GM23338 (cell line): ENCODE data around the gene PHC2. TPM values are rescaled to one million over a fixed set of nuclear protein-coding genes. Genes with fewer than 3 reads are reported as not detected.

Source experiments
- ATAC-seq: fragments of 200-7000 bp; cut with Tn5 transposase; 3 replicates; pipeline ENCODE4 v1.9.1; 2020
- DNase-seq: peaks from one replicate; pipeline ENCODE4 v3.0.0-alpha.2; 2015; ENCODE audit warnings: low spot score
- H2AFZ ChIP-seq: fragments of 200-600 bp; sonication (generic); 2 replicates; pipeline ENCODE4 v1.8.0; 2016; ENCODE audit warnings: antibody characterized with exemption, mild to moderate bottlenecking, moderate library complexity
- H3F3A ChIP-seq: fragments of 200-600 bp; sonication (generic); replicated peaks from 2 replicates; pipeline ENCODE4 v1.8.0; 2017; ENCODE audit warnings: antibody characterized with exemption, mixed run types, low read depth
- H3K27ac ChIP-seq: fragments of 200-600 bp; sonication (generic); 2 replicates; pipeline ENCODE4 v1.6.1; 2016; ENCODE audit warnings: low read depth
- H3K27me3 ChIP-seq: fragments of 200-600 bp; sonication (generic); 2 replicates; pipeline ENCODE4 v1.8.0; 2016; ENCODE audit warnings: mild to moderate bottlenecking, mixed run types, moderate library complexity; ENCODE audit not compliant: insufficient read depth
- H3K36me3 ChIP-seq: fragments of 200-600 bp; sonication (generic); 2 replicates; pipeline ENCODE4 v1.8.0; 2016; ENCODE audit warnings: mild to moderate bottlenecking; ENCODE audit not compliant: insufficient read depth
- H3K4me1 ChIP-seq: fragments of 200-600 bp; sonication (generic); 2 replicates; pipeline ENCODE4 v1.8.0; 2016; ENCODE audit warnings: mild to moderate bottlenecking, moderate library complexity; ENCODE audit not compliant: insufficient read depth
- H3K4me2 ChIP-seq: fragments of 200-600 bp; sonication (generic); 2 replicates; pipeline ENCODE4 v1.7.1; 2017; ENCODE audit warnings: mixed run types
- H3K4me3 ChIP-seq: fragments of 200-600 bp; sonication (generic); 2 replicates; pipeline ENCODE4 v1.6.1; 2016; ENCODE audit warnings: mixed run types
- H3K79me2 ChIP-seq: fragments of 200-600 bp; sonication (generic); replicated peaks from 2 replicates; pipeline ENCODE4 v1.8.0; 2017; ENCODE audit warnings: mild to moderate bottlenecking; ENCODE audit not compliant: insufficient read depth
- H3K9me2 ChIP-seq: fragments of 200-600 bp; sonication (generic); 2 replicates; pipeline ENCODE4 v1.8.0; 2017; ENCODE audit not compliant: insufficient read depth
- H4K20me1 ChIP-seq: fragments of 200-600 bp; sonication (generic); replicated peaks from 2 replicates; pipeline ENCODE4 v1.8.0; 2017; ENCODE audit warnings: mild to moderate bottlenecking; ENCODE audit not compliant: insufficient read depth
- H3K27ac Mint-ChIP-seq: 2 replicates; pipeline ENCODE4 v1.8.0; 2020; ENCODE audit warnings: inconsistent platforms, mild to moderate bottlenecking, moderate library complexity, mixed read lengths
- H3K27me3 Mint-ChIP-seq: 3 replicates; pipeline ENCODE4 v1.8.0; 2022; ENCODE audit warnings: low read depth, mild to moderate bottlenecking, moderate library complexity, mixed read lengths, inconsistent platforms; ENCODE audit not compliant: insufficient read depth, poor library complexity
- H3K36me3 Mint-ChIP-seq: 3 replicates; pipeline ENCODE4 v1.8.0; 2021; ENCODE audit warnings: low read depth, mild to moderate bottlenecking, inconsistent platforms, moderate library complexity, mixed read lengths
- H3K4me1 Mint-ChIP-seq: 3 replicates; pipeline ENCODE4 v1.8.0; 2020; ENCODE audit warnings: mild to moderate bottlenecking, inconsistent platforms, mixed read lengths
- H3K4me3 Mint-ChIP-seq: 3 replicates; pipeline ENCODE4 v1.8.0; 2021; ENCODE audit warnings: moderate library complexity, mild to moderate bottlenecking, inconsistent platforms, mixed read lengths
- H3K9me3 Mint-ChIP-seq: 3 replicates; pipeline ENCODE4 v1.8.0; 2020; ENCODE audit warnings: moderate library complexity, mild to moderate bottlenecking, inconsistent platforms, mixed read lengths
- CREB1 ChIP-seq: fragments of 250-450 bp; sonication (Bioruptor Pico); IDR thresholded peaks from 2 replicates; pipeline ENCODE4 v1.5.0; 2020; ENCODE audit warnings: low read depth, mild to moderate bottlenecking, moderate library complexity
- EZH2 ChIP-seq: fragments of 200-600 bp; sonication (generic); IDR thresholded peaks from one replicate; pipeline ENCODE4 v1.8.0; 2017; ENCODE audit warnings: antibody characterized with exemption, mild to moderate bottlenecking, low read depth; ENCODE audit not compliant: unreplicated experiment
- EZH2phosphoT487 ChIP-seq: fragments of 200-600 bp; sonication (generic); IDR thresholded peaks from one replicate; pipeline ENCODE4 v1.8.1; 2018; ENCODE audit warnings: antibody characterized with exemption; ENCODE audit not compliant: unreplicated experiment
- JUNB ChIP-seq: IDR thresholded peaks from one replicate; pipeline ENCODE4 v1.6.1; 2016; ENCODE audit warnings: antibody characterized with exemption; ENCODE audit not compliant: unreplicated experiment
- NANOG ChIP-seq: IDR thresholded peaks from 2 replicates; pipeline ENCODE4 v1.6.1; 2016; ENCODE audit warnings: antibody characterized with exemption, borderline replicate concordance
- POLR2AphosphoS5 ChIP-seq: IDR thresholded peaks from 2 replicates; pipeline ENCODE4 v1.6.1; 2016; ENCODE audit warnings: antibody characterized with exemption, low read depth
- ZNF114 ChIP-seq: fragments of 250-450 bp; sonication (Bioruptor Pico); IDR thresholded peaks from 2 replicates; pipeline ENCODE4 v1.5.0; 2020; ENCODE audit warnings: mild to moderate bottlenecking, moderate library complexity
- ZNF331 ChIP-seq: fragments of 250-450 bp; sonication (Bioruptor Pico); IDR thresholded peaks from 2 replicates; pipeline ENCODE4 v1.5.0; 2020; ENCODE audit warnings: low read depth, mild to moderate bottlenecking, moderate library complexity
- polyA plus RNA-seq: library from polyadenylated mRNA; unstranded; fragments of >200 nt; fragmentation: Nextera tagmentation; extraction: Ambion mirVana; gene quantifications from 2 replicates; pipeline ENCODE4 v1.2.1, GENCODE V29; 2016
- total RNA-seq: library from RNA; depleted of rRNA; stranded (reverse); fragments of >200 nt; shearing (Covaris generic); gene quantifications from 2 replicates; pipeline ENCODE4 v1.2.3, GENCODE V29; 2014
- TF ChIP-seq, protein P1 (sequence below): IDR thresholded peaks from 2 replicates; pipeline ENCODE4 v1.6.1; 2016; ENCODE audit warnings: antibody characterized with exemption
- TF ChIP-seq, protein P2 (sequence below): IDR thresholded peaks from one replicate; pipeline ENCODE4 v1.6.1; 2018; ENCODE audit warnings: antibody characterized with exemption; ENCODE audit not compliant: unreplicated experiment
- TF ChIP-seq, protein P3 (sequence below): fragments of 250-450 bp; sonication (Bioruptor Pico); IDR thresholded peaks from 2 replicates; pipeline ENCODE4 v1.5.0; 2020; ENCODE audit warnings: mild to moderate bottlenecking, moderate library complexity
- TF ChIP-seq, protein P4 (sequence below), 2 experiments: fragments of 200-600 bp in 1 of 2; sonication (generic) in 1 of 2; conservative IDR thresholded peaks; 2 replicates each; pipeline versions ENCODE4 v1.5.1 to v1.6.1; 2016 to 2017; ENCODE audit warnings: antibody characterized with exemption in 2 of 2, low read depth in 2 of 2, mild to moderate bottlenecking in 2 of 2, moderate library complexity in 1 of 2

The PHC2 gene
- total and polyA plus RNA-seq, 2 experiments from 2014 or later = 1.7 to 7.3 TPM

DNA sequence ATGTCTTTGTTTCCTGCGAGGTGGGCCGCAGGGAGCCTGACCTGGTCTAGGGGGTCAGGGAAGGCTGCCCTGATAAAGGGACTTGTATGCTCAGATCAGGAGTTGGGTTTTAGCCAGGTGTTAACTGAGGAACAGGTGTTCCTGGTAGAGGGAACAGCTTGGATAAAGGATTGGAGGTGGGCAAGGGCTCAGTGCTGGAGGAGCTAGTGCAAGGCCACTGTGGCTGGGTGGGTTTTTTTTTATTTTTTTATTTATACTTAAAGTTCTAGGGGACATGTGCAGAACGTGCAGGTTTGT, 141.1 kb downstream of the PHC2 start:
- Histone ChIP-seq H3K9me2 (no peaks in the 10 kb centered on the region), H3F3A (no peaks in the 10 kb centered on the region), H3K36me3 (no peaks in the 10 kb centered on the region), H3K4me1 (no peaks in the 10 kb centered on the region), H3K27ac (no peak overlapping the region), H3K4me2 (no peak overlapping the region), H2AFZ (no peak overlapping the region), H3K27me3 (no peaks in the 10 kb centered on the region), H4K20me1 (peaks cover 5% of the 10 kb centered on the region), H3K4me3 (no peak overlapping the region), H3K79me2 (0 out of 2 replicates have a peak, but pooled peaks cover 3% of the 10 kb centered on the region)
- TF ChIP-seq ZNF331 = no peak
- no peak for TF ChIP-seq EZH2phosphoT487
- TF ChIP-seq, protein P1, sequence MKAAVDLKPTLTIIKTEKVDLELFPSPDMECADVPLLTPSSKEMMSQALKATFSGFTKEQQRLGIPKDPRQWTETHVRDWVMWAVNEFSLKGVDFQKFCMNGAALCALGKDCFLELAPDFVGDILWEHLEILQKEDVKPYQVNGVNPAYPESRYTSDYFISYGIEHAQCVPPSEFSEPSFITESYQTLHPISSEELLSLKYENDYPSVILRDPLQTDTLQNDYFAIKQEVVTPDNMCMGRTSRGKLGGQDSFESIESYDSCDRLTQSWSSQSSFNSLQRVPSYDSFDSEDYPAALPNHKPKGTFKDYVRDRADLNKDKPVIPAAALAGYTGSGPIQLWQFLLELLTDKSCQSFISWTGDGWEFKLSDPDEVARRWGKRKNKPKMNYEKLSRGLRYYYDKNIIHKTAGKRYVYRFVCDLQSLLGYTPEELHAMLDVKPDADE = no peak
- no peak for TF ChIP-seq NANOG
- TF ChIP-seq, protein P2, sequence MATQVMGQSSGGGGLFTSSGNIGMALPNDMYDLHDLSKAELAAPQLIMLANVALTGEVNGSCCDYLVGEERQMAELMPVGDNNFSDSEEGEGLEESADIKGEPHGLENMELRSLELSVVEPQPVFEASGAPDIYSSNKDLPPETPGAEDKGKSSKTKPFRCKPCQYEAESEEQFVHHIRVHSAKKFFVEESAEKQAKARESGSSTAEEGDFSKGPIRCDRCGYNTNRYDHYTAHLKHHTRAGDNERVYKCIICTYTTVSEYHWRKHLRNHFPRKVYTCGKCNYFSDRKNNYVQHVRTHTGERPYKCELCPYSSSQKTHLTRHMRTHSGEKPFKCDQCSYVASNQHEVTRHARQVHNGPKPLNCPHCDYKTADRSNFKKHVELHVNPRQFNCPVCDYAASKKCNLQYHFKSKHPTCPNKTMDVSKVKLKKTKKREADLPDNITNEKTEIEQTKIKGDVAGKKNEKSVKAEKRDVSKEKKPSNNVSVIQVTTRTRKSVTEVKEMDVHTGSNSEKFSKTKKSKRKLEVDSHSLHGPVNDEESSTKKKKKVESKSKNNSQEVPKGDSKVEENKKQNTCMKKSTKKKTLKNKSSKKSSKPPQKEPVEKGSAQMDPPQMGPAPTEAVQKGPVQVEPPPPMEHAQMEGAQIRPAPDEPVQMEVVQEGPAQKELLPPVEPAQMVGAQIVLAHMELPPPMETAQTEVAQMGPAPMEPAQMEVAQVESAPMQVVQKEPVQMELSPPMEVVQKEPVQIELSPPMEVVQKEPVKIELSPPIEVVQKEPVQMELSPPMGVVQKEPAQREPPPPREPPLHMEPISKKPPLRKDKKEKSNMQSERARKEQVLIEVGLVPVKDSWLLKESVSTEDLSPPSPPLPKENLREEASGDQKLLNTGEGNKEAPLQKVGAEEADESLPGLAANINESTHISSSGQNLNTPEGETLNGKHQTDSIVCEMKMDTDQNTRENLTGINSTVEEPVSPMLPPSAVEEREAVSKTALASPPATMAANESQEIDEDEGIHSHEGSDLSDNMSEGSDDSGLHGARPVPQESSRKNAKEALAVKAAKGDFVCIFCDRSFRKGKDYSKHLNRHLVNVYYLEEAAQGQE = no peak
- TF ChIP-seq EZH2 = no peak
- TF ChIP-seq, protein P3, sequence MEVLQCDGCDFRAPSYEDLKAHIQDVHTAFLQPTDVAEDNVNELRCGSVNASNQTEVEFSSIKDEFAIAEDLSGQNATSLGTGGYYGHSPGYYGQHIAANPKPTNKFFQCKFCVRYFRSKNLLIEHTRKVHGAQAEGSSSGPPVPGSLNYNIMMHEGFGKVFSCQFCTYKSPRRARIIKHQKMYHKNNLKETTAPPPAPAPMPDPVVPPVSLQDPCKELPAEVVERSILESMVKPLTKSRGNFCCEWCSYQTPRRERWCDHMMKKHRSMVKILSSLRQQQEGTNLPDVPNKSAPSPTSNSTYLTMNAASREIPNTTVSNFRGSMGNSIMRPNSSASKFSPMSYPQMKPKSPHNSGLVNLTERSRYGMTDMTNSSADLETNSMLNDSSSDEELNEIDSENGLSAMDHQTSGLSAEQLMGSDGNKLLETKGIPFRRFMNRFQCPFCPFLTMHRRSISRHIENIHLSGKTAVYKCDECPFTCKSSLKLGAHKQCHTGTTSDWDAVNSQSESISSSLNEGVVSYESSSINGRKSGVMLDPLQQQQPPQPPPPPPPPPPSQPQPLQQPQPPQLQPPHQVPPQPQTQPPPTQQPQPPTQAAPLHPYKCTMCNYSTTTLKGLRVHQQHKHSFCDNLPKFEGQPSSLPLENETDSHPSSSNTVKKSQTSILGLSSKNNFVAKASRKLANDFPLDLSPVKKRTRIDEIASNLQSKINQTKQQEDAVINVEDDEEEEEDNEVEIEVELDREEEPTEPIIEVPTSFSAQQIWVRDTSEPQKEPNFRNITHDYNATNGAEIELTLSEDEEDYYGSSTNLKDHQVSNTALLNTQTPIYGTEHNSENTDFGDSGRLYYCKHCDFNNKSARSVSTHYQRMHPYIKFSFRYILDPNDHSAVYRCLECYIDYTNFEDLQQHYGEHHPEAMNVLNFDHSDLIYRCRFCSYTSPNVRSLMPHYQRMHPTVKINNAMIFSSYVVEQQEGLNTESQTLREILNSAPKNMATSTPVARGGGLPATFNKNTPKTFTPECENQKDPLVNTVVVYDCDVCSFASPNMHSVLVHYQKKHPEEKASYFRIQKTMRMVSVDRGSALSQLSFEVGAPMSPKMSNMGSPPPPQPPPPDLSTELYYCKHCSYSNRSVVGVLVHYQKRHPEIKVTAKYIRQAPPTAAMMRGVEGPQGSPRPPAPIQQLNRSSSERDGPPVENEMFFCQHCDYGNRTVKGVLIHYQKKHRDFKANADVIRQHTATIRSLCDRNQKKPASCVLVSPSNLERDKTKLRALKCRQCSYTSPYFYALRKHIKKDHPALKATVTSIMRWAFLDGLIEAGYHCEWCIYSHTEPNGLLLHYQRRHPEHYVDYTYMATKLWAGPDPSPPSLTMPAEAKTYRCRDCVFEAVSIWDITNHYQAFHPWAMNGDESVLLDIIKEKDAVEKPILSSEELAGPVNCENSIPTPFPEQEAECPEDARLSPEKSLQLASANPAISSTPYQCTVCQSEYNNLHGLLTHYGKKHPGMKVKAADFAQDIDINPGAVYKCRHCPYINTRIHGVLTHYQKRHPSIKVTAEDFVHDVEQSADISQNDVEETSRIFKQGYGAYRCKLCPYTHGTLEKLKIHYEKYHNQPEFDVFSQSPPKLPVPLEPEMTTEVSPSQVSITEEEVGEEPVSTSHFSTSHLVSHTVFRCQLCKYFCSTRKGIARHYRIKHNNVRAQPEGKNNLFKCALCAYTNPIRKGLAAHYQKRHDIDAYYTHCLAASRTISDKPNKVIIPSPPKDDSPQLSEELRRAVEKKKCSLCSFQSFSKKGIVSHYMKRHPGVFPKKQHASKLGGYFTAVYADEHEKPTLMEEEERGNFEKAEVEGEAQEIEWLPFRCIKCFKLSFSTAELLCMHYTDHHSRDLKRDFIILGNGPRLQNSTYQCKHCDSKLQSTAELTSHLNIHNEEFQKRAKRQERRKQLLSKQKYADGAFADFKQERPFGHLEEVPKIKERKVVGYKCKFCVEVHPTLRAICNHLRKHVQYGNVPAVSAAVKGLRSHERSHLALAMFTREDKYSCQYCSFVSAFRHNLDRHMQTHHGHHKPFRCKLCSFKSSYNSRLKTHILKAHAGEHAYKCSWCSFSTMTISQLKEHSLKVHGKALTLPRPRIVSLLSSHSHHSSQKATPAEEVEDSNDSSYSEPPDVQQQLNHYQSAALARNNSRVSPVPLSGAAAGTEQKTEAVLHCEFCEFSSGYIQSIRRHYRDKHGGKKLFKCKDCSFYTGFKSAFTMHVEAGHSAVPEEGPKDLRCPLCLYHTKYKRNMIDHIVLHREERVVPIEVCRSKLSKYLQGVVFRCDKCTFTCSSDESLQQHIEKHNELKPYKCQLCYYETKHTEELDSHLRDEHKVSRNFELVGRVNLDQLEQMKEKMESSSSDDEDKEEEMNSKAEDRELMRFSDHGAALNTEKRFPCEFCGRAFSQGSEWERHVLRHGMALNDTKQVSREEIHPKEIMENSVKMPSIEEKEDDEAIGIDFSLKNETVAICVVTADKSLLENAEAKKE = no peak
- TF ChIP-seq POLR2AphosphoS5 = no peak
- no peak for TF ChIP-seq JUNB
- TF ChIP-seq CREB1 (CRISPR knock-in tag) = no peak
- TF ChIP-seq, protein P4, sequence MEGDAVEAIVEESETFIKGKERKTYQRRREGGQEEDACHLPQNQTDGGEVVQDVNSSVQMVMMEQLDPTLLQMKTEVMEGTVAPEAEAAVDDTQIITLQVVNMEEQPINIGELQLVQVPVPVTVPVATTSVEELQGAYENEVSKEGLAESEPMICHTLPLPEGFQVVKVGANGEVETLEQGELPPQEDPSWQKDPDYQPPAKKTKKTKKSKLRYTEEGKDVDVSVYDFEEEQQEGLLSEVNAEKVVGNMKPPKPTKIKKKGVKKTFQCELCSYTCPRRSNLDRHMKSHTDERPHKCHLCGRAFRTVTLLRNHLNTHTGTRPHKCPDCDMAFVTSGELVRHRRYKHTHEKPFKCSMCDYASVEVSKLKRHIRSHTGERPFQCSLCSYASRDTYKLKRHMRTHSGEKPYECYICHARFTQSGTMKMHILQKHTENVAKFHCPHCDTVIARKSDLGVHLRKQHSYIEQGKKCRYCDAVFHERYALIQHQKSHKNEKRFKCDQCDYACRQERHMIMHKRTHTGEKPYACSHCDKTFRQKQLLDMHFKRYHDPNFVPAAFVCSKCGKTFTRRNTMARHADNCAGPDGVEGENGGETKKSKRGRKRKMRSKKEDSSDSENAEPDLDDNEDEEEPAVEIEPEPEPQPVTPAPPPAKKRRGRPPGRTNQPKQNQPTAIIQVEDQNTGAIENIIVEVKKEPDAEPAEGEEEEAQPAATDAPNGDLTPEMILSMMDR (conservative IDR thresholded peaks at IDR 0.05; ENCODE audit: low read depth in 2 of 2) = no peak
- no peak for TF ChIP-seq ZNF114 (CRISPR knock-in tag)
- Mint-ChIP-seq H3K4me1 (peaks cover 3% of the 10 kb centered on the region; the same call in 1 of the 3 replicates), H3K27ac (no peak overlapping the region), H3K36me3 (peaks cover 22% of the 10 kb centered on the region), H3K27me3 (peaks cover 10% of the 10 kb centered on the region), H3K9me3 (no peaks in the 10 kb centered on the region; the same call in 1 of the 3 replicates), H3K4me3 (no peak overlapping the region)
- DNase-seq (no peak), ATAC-seq (no peak)
